Kidney glomerular epithelial cell (primary cell): ENCODE results near the gene C4orf17.

ENCODE experiments used
- DNase-seq: peaks from one replicate; lab custom pipeline; 2025; lab: John Stamatoyannopoulos, UW

The C4orf17 gene

DNA sequence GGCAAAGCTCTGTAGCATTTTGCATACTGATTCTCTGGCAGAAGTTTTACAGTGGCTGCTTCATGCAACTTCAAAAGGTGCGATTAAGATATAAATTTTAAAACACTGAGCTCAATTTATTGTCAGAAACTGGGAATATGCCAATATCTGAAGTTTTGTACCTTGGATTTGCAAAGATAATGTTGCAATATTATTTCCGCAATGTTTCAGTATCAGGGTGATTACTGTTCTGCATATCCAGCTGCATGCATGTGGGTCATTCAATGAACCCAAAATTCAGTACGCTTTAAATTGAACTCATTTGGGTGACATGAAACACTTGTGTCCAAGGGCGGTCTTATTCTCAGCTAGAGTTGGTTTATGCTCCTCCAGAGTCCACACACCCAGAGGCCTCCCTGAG lies 26.9 kb downstream of the C4orf17 start:
- no peak for DNase-seq

- peak; percentile 34 for DNase-seq
Observed at GRCh38 chr4:99540277-99540939, 29.6 kb downstream of the C4orf17 start.

- no peak for DNase-seq
Observed at GRCh38 chr4:99552872-99553271, 42.1 kb downstream of the C4orf17 start.

DNA sequence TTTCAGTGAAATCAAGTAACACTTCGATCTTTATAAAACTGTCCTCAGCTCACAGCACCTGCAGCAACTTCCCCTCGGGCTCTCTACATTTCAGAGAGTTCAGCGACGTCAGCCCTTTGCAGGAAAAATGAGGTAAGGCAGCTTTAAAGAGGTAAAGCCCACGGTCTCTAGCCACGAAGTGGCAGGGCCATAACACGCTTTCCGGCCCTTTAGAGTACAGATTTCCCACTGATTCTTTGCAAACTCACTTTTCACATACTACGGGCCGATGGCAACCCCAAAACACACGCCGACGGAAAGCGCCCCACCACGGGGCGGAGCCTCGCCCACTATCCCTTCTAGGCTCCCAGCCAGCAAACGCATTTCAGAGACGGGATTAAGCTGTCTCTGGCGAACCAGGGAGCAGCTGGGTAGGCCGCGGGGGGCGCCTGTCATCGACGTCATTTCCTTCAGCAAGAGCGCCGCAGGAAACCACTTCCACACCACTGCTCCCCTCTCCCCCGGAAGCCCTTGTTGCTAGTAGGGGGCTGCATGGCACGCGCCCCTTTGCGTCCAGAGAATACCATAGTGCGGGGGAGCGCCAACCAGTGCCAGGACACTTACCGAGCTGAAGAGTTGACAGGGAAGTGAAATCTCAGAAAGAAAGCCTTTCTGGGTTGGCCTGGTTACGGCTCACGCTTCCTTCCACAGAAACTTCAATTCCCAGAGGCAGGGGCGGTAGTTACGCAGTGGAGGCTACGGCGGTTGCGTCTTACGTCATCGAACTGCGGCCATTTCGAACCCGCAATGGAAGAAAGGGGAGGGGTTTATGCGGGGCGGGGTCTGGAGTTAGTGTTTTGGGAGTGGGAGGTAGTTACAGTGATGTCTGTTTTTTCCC lies 52.7 kb downstream of the C4orf17 start, which contains the start of gene TRMT10A:
Gene TRMT10A, minus strand, starts transcription at position 730 of the 877 bp plus-strand sequence. CDS start 4,701 bp downstream, outside the sequence.
- peak; percentile 95 for DNase-seq

DNA sequence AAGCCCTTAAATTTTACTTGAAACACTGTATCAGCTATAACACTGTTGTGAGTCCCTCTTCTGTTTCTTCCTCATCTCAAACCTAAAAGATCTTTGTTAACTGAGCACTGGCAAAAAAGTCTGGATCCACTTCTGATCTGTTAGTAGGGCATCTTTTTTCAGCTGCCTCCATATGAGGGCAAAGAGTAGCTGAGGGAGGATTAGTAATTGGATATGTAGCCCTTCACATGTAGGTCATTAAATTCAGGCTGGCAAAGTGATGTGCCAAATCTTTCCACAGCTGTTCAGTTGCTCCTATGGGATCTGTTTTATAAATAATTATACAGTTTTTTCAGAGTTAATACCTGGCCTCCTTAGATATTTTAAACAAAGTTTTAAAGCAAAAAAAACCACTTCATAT lies 54.1 kb downstream of the C4orf17 start:
- no peak for DNase-seq

GRCh38 chr4:99571883-99572282 lies 61.1 kb downstream of the C4orf17 start:
- DNase-seq = no peak

GRCh38 chr4:99572527-99573240 lies 61.9 kb downstream of the C4orf17 start:
- DNase-seq = no peak

DNA sequence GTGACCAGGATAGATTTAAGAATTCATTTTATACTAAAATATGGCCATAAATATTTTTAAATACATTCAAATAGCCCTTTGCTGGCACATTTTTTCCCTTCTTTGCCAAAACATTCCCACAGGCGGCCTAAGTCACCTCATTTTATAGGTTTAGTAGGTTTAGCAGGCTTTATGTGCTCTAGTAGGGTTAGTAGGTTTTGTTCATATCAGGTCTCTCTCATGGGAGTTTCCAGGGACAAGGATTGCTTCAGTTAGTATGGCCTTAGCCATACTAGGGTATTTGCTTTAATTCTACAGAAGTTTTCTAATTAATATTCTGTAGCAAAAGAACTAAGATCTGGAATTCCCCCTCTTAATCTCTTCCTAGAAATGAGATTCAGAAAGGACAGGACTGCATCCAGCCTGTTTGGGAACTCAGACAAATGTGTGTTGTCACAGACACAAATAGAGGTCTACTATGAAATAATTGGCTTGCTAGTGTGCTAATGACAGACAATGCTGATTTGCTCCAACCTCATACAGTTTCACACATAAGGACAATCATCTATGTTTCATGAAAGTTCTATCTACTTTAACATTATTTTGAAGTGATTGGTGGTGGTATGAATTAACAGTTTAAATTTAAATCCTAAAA lies 63.0 kb downstream of the C4orf17 start:
- DNase-seq = no peak

GRCh38 chr4:99574530-99575324 lies 63.9 kb downstream of the C4orf17 start, which contains the start of gene MTTP:
Gene MTTP, plus strand, starts transcription at chr4:99574824. Its CDS starts 86 bp downstream, at chr4:99574910.
- no peak for DNase-seq

- no peak for DNase-seq
Observed at GRCh38 chr4:99578714-99579113, 67.9 kb downstream of the C4orf17 start.

DNA sequence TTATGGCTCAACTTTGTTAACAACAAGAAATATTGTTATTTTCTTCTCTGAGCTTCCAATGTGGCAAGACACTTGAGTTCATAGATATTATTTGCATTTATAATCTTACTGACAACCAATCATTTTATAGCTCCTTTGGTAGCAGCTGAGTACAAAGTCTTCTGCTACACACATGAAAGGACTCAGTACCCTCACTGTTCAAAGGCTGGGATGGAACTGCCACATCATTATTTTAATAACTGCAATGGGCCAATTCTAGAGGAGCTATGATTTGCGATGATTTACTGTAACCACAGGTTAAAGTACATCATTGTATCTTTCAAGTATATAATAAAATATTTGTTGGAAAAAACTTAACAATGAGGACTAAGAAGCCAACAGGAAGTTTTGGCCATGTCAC lies 74.7 kb downstream of the C4orf17 start:
- DNase-seq = no peak

- no peak for DNase-seq
Observed at GRCh38 chr4:99586322-99586721, 75.5 kb downstream of the C4orf17 start.

GRCh38 chr4:99586797-99587196 lies 76.0 kb downstream of the C4orf17 start:
- DNase-seq = no peak

DNA sequence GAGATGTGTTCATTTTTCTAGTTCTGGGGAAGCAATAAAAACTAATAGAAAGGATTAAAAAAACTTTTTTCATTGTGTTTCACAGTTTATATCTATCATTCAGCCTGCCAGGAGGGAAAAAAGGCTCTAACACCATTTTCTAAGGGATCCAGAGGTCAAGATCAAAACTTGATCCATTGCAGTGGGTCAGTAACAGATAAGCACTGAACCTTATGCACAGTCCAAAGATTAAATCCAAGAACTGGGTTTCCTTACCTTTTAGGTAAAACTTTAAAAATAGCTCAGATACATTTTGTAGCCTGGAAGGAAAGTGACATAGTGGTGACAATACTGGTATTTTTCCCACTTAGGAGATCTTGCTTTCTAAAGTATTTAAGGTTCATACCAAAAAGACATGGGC lies 76.5 kb downstream of the C4orf17 start:
- DNase-seq = no peak

DNA sequence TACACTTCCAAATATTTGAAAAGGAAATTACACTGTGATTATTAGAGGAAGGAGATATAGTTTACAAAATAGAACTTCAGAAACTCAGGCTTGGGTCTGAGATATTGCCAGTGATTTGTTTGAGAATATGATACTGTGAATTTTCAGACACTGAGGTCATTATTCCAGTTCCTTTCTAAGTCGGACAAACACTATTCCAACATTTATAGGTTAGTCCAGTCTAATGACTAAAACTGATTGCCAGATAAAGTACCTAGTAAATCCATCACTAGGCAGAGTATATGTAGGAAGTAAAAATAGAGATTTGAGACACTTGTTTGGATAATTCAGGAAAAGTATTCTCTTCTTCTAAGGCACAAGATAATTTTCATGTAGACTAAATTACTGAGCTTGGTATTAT lies 77.0 kb downstream of the C4orf17 start:
- DNase-seq = no peak

DNA sequence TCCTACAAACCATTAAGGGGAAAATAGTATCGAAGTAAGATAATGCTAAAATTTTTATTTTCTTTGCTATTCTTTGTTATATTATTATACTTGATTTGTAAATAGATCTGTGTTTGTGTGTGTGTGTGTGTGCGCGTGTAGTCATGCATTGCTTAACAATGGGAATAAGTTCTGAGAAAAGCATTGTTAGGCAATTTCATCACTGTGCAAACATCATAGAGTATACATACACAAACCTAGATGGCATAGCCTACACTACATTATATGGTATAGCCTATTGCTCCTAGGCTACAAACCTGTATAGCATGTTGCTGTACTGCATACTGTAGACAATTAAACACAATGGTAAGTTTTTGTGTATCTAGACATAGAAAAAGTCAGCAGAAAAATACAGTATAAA lies 80.9 kb downstream of the C4orf17 start:
- no peak for DNase-seq
